Panc1 (cell line): ENCODE measurements around the gene ADD2. TPM values are rescaled to one million over a fixed set of nuclear protein-coding genes. Genes with fewer than 3 reads are reported as not detected.

ENCODE experiments used
- ATAC-seq: fragments of 200-7000 bp; cut with Tn5 transposase; 2 replicates; pipeline ENCODE4 v1.9.1; 2020; ENCODE audit warnings: mild to moderate bottlenecking, moderate library complexity
- BruUV-seq: library from RNA; stranded (reverse); fragments of 400-500 nt; replicated peaks from 2 replicates; lab custom pipeline; 2021; lab: Mats Ljungman, UMichigan
- CTCF ChIA-PET: fragments of 300-600 bp; sonication (Branson Sonifier 250); formaldehyde crosslinking; loops from one replicate; lab custom pipeline; 2022; ENCODE audit warnings: antibody characterized with exemption; lab: Charles Lee
- POLR2A ChIA-PET: fragments of 300-600 bp; sonication (Branson Sonifier 250); formaldehyde crosslinking; loops from one replicate; lab custom pipeline; 2022; ENCODE audit warnings: antibody characterized with exemption; lab: Charles Lee
- DNase-seq: peaks from one replicate; pipeline ENCODE4 v3.0.0-alpha.2; 2010; ENCODE audit warnings: low read depth, low spot score
- H3K27ac ChIP-seq: 2 replicates; pipeline ENCODE4 v1.5.1; 2011; ENCODE audit warnings: mild to moderate bottlenecking, low read length, inconsistent platforms
- H3K27me3 ChIP-seq: fragments of 200-500 bp; sonication (Bioruptor generic); 2 replicates; pipeline ENCODE4 v1.6.0; 2014; ENCODE audit warnings: low read length, inconsistent platforms; ENCODE audit not compliant: control insufficient read depth, insufficient read depth
- H3K36me3 ChIP-seq: fragments of 200-500 bp; sonication (Bioruptor generic); 2 replicates; pipeline ENCODE4 v1.5.1; 2014; ENCODE audit warnings: inconsistent platforms, mild to moderate bottlenecking, low read length, moderate library complexity; ENCODE audit not compliant: control insufficient read depth, insufficient read depth
- H3K4me1 ChIP-seq: 2 replicates; pipeline ENCODE4 v1.5.1; 2011; ENCODE audit warnings: inconsistent platforms, mild to moderate bottlenecking, low read length, moderate library complexity; ENCODE audit not compliant: control insufficient read depth, insufficient read depth
- H3K4me3 ChIP-seq, 2 experiments: 2 replicates each; pipeline ENCODE4 v1.5.1; 2011 to 2012; ENCODE audit warnings: low read depth in 2 of 2, low read length in 2 of 2, mild to moderate bottlenecking in 2 of 2, inconsistent platforms in 1 of 2, moderate library complexity in 1 of 2
- H3K9me3 ChIP-seq: fragments of 200-500 bp; sonication (Bioruptor generic); 2 replicates; pipeline ENCODE4 v1.5.1; 2014; ENCODE audit warnings: low read depth, mild to moderate bottlenecking, inconsistent platforms, low read length, moderate library complexity; ENCODE audit not compliant: control insufficient read depth, insufficient read depth
- POLR2AphosphoS5 ChIP-seq: IDR thresholded peaks from 2 replicates; pipeline ENCODE4 v1.6.1; 2012; ENCODE audit warnings: mild to moderate bottlenecking, low read depth, low read length, moderate library complexity
- SIN3A ChIP-seq: IDR thresholded peaks from 2 replicates; pipeline ENCODE4 v1.6.1; 2012; ENCODE audit warnings: low read depth, mild to moderate bottlenecking, low read length, moderate library complexity, borderline replicate concordance; ENCODE audit not compliant: insufficient read depth
- TCF7L2 ChIP-seq: IDR thresholded peaks from 2 replicates; pipeline ENCODE4 v1.6.1; 2011; ENCODE audit warnings: mild to moderate bottlenecking, low read depth, low read length, inconsistent platforms
- in situ Hi-C: cut with HindIII; loops from 2 replicates; pipeline ENCODE4 v1.10.0; 2016; ENCODE audit warnings: low sequenced_read_pairs, low pct_unique_long_range_greater_than_20kb
- intact Hi-C: fragments of 100-400 bp; cut with micrococcal nuclease; formaldehyde crosslinking; loops from one replicate; pipeline ENCODE4 v1.10.0; 2022; ENCODE audit not compliant: unreplicated experiment
- total RNA-seq: library from RNA; stranded (reverse); gene quantifications from one replicate; pipeline ENCODE4 v1.2.1, GENCODE V29; 2021; ENCODE audit not compliant: unreplicated experiment
- TF ChIP-seq, protein P1 (sequence below): fragments of 450-650 bp; IDR thresholded peaks from 2 replicates; pipeline ENCODE4 v1.5.1; 2017; ENCODE audit warnings: mild to moderate bottlenecking
- TF ChIP-seq, protein P2 (sequence below), 2 experiments: IDR thresholded peaks; 2 replicates each; pipeline ENCODE4 v1.6.1; 2011 to 2012; ENCODE audit warnings: low read depth in 2 of 2, control low read depth in 1 of 2, low read length in 1 of 2, mild to moderate bottlenecking in 1 of 2, moderate library complexity in 1 of 2; ENCODE audit not compliant: insufficient read depth in 1 of 2

Gene ADD2
- total RNA-seq, 1 experiment from 2014 or later: 0.26 TPM

DNA sequence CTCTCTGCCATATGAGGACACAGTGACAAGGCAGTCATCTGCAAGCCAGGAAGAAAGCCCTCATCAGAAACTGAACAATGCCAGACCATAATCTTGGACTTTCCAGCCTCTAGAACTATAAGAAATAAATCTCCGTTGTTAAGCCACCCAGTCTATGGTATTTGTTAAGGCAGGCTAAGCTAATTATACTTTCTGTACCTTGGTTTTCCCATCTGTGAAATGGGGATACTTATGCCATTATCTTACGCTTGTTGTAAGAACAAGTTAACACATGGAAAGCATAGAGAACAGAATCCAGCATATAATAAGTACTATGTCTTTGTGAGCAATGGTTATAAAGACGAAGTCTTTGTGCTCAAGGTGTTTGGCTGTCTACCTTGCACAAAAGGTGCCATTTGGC is 8.3 kb upstream of the ADD2 start:
- H3K4me3 ChIP-seq: no peak overlapping the region
- no TSS peak for BruUV-seq
- DNase-seq: no peak
- intact Hi-C loops: no loop called here
- in situ Hi-C loops: no loop called here
- TF ChIP-seq, protein P1, sequence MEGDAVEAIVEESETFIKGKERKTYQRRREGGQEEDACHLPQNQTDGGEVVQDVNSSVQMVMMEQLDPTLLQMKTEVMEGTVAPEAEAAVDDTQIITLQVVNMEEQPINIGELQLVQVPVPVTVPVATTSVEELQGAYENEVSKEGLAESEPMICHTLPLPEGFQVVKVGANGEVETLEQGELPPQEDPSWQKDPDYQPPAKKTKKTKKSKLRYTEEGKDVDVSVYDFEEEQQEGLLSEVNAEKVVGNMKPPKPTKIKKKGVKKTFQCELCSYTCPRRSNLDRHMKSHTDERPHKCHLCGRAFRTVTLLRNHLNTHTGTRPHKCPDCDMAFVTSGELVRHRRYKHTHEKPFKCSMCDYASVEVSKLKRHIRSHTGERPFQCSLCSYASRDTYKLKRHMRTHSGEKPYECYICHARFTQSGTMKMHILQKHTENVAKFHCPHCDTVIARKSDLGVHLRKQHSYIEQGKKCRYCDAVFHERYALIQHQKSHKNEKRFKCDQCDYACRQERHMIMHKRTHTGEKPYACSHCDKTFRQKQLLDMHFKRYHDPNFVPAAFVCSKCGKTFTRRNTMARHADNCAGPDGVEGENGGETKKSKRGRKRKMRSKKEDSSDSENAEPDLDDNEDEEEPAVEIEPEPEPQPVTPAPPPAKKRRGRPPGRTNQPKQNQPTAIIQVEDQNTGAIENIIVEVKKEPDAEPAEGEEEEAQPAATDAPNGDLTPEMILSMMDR: no peak
- TF ChIP-seq POLR2AphosphoS5 (no peak), TCF7L2 (no peak), SIN3A (no peak)
- TF ChIP-seq, protein P2, sequence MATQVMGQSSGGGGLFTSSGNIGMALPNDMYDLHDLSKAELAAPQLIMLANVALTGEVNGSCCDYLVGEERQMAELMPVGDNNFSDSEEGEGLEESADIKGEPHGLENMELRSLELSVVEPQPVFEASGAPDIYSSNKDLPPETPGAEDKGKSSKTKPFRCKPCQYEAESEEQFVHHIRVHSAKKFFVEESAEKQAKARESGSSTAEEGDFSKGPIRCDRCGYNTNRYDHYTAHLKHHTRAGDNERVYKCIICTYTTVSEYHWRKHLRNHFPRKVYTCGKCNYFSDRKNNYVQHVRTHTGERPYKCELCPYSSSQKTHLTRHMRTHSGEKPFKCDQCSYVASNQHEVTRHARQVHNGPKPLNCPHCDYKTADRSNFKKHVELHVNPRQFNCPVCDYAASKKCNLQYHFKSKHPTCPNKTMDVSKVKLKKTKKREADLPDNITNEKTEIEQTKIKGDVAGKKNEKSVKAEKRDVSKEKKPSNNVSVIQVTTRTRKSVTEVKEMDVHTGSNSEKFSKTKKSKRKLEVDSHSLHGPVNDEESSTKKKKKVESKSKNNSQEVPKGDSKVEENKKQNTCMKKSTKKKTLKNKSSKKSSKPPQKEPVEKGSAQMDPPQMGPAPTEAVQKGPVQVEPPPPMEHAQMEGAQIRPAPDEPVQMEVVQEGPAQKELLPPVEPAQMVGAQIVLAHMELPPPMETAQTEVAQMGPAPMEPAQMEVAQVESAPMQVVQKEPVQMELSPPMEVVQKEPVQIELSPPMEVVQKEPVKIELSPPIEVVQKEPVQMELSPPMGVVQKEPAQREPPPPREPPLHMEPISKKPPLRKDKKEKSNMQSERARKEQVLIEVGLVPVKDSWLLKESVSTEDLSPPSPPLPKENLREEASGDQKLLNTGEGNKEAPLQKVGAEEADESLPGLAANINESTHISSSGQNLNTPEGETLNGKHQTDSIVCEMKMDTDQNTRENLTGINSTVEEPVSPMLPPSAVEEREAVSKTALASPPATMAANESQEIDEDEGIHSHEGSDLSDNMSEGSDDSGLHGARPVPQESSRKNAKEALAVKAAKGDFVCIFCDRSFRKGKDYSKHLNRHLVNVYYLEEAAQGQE (IDR thresholded peaks at IDR 0.05; ENCODE audit: insufficient read depth in 1 of 2, low read depth in 2 of 2, low read length in 1 of 2): no peak
- H3K27me3 ChIP-seq: peaks cover 29% of the 10 kb centered on the region
- POLR2A ChIA-PET: no interaction called here
- no peaks in the 10 kb centered on the region for H3K9me3 ChIP-seq
- H3K4me1 ChIP-seq: no peaks in the 10 kb centered on the region
- H3K27ac ChIP-seq: no peak overlapping the region
- CTCF ChIA-PET: no interaction called here
- ATAC-seq: no peak
- no peaks in the 10 kb centered on the region for H3K36me3 ChIP-seq

DNA sequence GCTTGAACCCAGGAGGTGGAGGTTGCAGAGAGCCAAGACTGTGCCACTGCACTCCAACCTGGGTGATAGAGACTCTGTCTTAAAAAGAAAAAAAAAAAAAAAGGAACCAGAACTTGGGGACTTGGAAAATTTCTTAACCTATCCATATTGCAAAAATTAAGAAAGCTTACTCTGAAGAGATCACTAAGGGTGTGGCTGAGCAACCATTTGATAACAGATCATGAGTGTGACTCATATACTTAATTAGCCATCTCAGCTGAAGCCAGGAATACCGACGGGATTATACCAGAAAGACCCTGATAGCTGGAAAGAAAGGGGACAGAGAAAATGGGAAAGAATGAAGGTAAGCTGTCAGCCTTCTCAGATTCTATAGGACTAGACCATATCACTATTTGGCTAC is 7.1 kb upstream of the ADD2 start:
- no TSS peak for BruUV-seq
- POLR2A ChIA-PET: no interaction called here
- Histone ChIP-seq H3K4me3 (no peak overlapping the region), H3K4me1 (no peaks in the 10 kb centered on the region), H3K36me3 (no peaks in the 10 kb centered on the region), H3K27me3 (peaks cover 32% of the 10 kb centered on the region), H3K9me3 (no peaks in the 10 kb centered on the region), H3K27ac (no peak overlapping the region)
- intact Hi-C loops (no loop called here), in situ Hi-C loops (no loop called here)
- no peak for TF ChIP-seq TCF7L2
- TF ChIP-seq SIN3A: no peak
- TF ChIP-seq, protein P1: no peak
- TF ChIP-seq, protein P2 (IDR thresholded peaks at IDR 0.05; ENCODE audit: insufficient read depth in 1 of 2, low read depth in 2 of 2, low read length in 1 of 2): no peak
- no peak for TF ChIP-seq POLR2AphosphoS5
- no peak for DNase-seq
- no peak for ATAC-seq
- CTCF ChIA-PET: interaction anchor here (0.7 kb wide), 1 partner anchor 1573 kb away, joined by 5 read pairs; no protein-coding TSS in a partner anchor
